ENCODE data around the gene CTNNA3. TPM values are rescaled to one million over a fixed set of nuclear protein-coding genes. Genes with fewer than 3 reads are reported as not detected.

CTNNA3 gene
- total and polyA plus RNA-seq, 5 donors from 2014 or later, result not detected

DNA sequence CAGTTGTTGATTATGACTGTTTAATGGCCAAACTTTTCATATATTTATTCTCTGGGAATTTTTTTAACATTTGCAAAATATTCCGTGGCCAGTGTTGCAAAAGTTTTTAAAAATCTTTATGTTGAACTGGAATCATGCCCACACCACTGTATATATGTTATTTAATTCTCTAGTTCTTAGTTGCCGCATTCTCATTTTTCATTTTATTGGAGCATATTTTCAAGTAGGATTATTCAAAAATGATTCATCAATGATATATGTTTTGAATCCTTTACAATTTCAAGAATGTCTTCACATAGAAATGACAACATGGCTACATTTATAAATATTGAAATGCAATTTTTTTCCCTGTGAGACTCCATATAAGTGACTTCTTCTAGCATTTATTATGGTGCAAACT is 958.8 kb downstream of the CTNNA3 start:
- Histone ChIP-seq H3K27ac (ENCODE audit: insufficient read depth, low read length, poor library complexity, severe bottlenecking) (no peak overlapping the region), H3K27me3 (ENCODE audit: control insufficient read depth, insufficient read depth, low read length) (no peaks in the 10 kb centered on the region), H3K4me1 (ENCODE audit: control insufficient read depth, insufficient read depth, low read length, poor library complexity, severe bottlenecking) (no peaks in the 10 kb centered on the region), H3K36me3 (ENCODE audit: control insufficient read depth, insufficient read depth, low read length) (no peaks in the 10 kb centered on the region), H3K4me3 (ENCODE audit: low read depth, low read length) (no peak overlapping the region), H3K9me3 (ENCODE audit: control insufficient read depth in 2 of 2, low read length in 2 of 2) (no peaks in the 10 kb centered on the region)
- ATAC-seq (ENCODE audit: low read depth in 2 of 2), result no peak
- Mint-ChIP-seq H3K4me3 (no peak overlapping the region), H3K9me3 (peaks cover 0 to 7% (median 1%) of the 10 kb centered on the region in 7 donors), H3K27me3 (no peaks in the 10 kb centered on the region), H3K4me1 (no peaks in the 10 kb centered on the region), H3K27ac (no peak overlapping the region), H3K36me3 (no peaks in the 10 kb centered on the region)
- no peak for DNase-seq

DNA sequence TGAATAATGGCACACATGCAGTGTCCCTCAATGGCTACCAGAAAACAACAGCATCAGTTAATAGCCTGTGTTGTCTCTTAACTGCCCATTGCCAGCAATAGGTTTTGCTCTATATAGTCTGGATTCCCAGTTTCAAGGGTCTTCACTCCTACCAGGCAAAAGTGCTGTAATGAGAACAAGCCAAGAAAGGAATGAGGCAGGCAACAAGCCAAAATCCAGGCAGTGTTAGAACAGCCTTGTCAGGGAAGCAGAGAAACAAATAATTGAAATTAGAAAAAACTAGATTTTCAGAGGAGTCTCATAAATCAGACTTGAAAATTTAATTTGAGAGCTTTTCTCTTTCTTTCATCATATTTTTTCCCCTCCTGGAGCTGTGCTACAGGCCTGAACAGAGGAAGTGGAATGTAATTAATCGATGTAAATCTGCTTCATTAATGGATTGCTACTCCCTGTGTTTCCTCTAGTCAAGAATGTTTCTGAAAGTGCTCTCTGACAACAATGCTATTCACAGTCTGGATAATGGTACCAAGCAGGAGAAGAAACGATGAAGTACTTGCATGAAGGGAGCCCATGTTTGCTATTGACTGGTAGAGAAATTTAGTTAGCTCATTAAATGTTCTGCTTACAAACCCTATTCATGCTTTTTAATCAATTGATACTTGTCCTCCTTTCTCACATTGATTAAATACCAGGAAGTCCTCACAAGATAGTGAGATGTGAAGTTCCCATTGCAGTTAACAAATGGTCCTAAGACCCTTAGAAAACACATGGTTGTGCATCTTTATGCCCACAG is 972.2 kb downstream of the CTNNA3 start:
- DNase-seq (no peak), ATAC-seq (ENCODE audit: low read depth in 2 of 2) (no peak)
- no peak overlapping the region for H3K4me3 ChIP-seq (ENCODE audit: low read depth, low read length)
- no peaks in the 10 kb centered on the region for H3K4me1 ChIP-seq (ENCODE audit: control insufficient read depth, insufficient read depth, low read length, poor library complexity, severe bottlenecking)
- no peaks in the 10 kb centered on the region for H3K4me1 Mint-ChIP-seq
- H3K27ac ChIP-seq (ENCODE audit: insufficient read depth, low read length, poor library complexity, severe bottlenecking), result no peak overlapping the region
- no peak overlapping the region for H3K27ac Mint-ChIP-seq
- peaks cover 0 to 6% of the 10 kb centered on the region in 2 experiments for H3K9me3 ChIP-seq (ENCODE audit: control insufficient read depth in 2 of 2, low read length in 2 of 2)
- no peaks in the 10 kb centered on the region for H3K27me3 ChIP-seq (ENCODE audit: control insufficient read depth, insufficient read depth, low read length)
- H3K36me3 ChIP-seq (ENCODE audit: control insufficient read depth, insufficient read depth, low read length), result no peaks in the 10 kb centered on the region
- peaks cover 0 to 6% (median 2%) of the 10 kb centered on the region in 7 donors for H3K9me3 Mint-ChIP-seq
- no peaks in the 10 kb centered on the region for H3K27me3 Mint-ChIP-seq
- no peaks in the 10 kb centered on the region for H3K36me3 Mint-ChIP-seq
- no peak overlapping the region for H3K4me3 Mint-ChIP-seq

DNA sequence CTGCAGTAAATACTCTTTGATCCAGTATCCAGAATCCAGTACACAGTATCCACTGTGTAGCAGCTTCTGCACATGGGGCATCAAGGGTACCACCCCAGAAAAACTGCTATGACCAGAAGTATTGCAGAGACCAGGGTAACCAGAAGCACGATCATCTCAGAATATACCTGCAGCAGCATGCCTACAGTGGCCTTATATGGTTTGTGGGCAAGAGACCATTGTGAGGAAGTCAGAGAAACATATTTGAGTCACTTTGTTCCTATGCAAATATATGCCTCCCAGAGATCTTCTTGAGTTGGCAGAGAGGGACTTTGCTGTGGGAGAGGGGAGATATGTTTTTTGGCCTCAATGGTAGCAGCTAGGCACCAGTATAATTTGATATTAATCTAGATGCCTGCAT is 976.5 kb downstream of the CTNNA3 start:
- no peaks in the 10 kb centered on the region for H3K36me3 Mint-ChIP-seq

GRCh38 chr10:66717231-66717981 is 978.6 kb downstream of the CTNNA3 start:
- no peaks in the 10 kb centered on the region for H3K4me1 Mint-ChIP-seq
- Histone ChIP-seq H3K4me3 (ENCODE audit: low read depth, low read length) (no peak overlapping the region), H3K27ac (ENCODE audit: insufficient read depth, low read length, poor library complexity, severe bottlenecking) (no peak overlapping the region), H3K4me1 (ENCODE audit: control insufficient read depth, insufficient read depth, low read length, poor library complexity, severe bottlenecking) (no peaks in the 10 kb centered on the region), H3K27me3 (ENCODE audit: control insufficient read depth, insufficient read depth, low read length) (no peaks in the 10 kb centered on the region), H3K9me3 (ENCODE audit: control insufficient read depth in 2 of 2, low read length in 2 of 2) (peaks cover 0 to 12% of the 10 kb centered on the region in 2 experiments), H3K36me3 (ENCODE audit: control insufficient read depth, insufficient read depth, low read length) (no peaks in the 10 kb centered on the region)
- no peaks in the 10 kb centered on the region for H3K36me3 Mint-ChIP-seq
- no peak for DNase-seq
- no peak overlapping the region for H3K27ac Mint-ChIP-seq
- peaks cover 0 to 9% (median 4%) of the 10 kb centered on the region in 7 donors for H3K9me3 Mint-ChIP-seq
- no peak overlapping the region for H3K4me3 Mint-ChIP-seq
- no peak for ATAC-seq (ENCODE audit: low read depth in 2 of 2)
- no peaks in the 10 kb centered on the region for H3K27me3 Mint-ChIP-seq

More for the DNA sequence above, 976.5 kb downstream of the CTNNA3 start:
- Histone ChIP-seq H3K27ac (ENCODE audit: insufficient read depth, low read length, poor library complexity, severe bottlenecking) (no peak overlapping the region), H3K36me3 (ENCODE audit: control insufficient read depth, insufficient read depth, low read length) (no peaks in the 10 kb centered on the region), H3K27me3 (ENCODE audit: control insufficient read depth, insufficient read depth, low read length) (no peaks in the 10 kb centered on the region), H3K9me3 (ENCODE audit: control insufficient read depth in 2 of 2, low read length in 2 of 2) (peaks cover 0 to 12% of the 10 kb centered on the region in 2 experiments), H3K4me3 (ENCODE audit: low read depth, low read length) (no peak overlapping the region), H3K4me1 (ENCODE audit: control insufficient read depth, insufficient read depth, low read length, poor library complexity, severe bottlenecking) (no peaks in the 10 kb centered on the region)
- DNase-seq (no peak), ATAC-seq (ENCODE audit: low read depth in 2 of 2) (no peak)
- no peaks in the 10 kb centered on the region for H3K27me3 Mint-ChIP-seq
- no peak overlapping the region for H3K27ac Mint-ChIP-seq
- H3K4me3 Mint-ChIP-seq, result no peak overlapping the region
- H3K4me1 Mint-ChIP-seq, result no peaks in the 10 kb centered on the region
- H3K9me3 Mint-ChIP-seq, result peaks cover 0 to 6% (median 1%) of the 10 kb centered on the region in 7 donors

GRCh38 chr10:66714741-66715140 is 981.3 kb downstream of the CTNNA3 start:
- Histone ChIP-seq H3K4me3 (ENCODE audit: low read depth, low read length) (no peak overlapping the region), H3K36me3 (ENCODE audit: control insufficient read depth, insufficient read depth, low read length) (no peaks in the 10 kb centered on the region), H3K9me3 (ENCODE audit: control insufficient read depth in 2 of 2, low read length in 2 of 2) (peaks cover 0 to 11% of the 10 kb centered on the region in 2 experiments), H3K4me1 (ENCODE audit: control insufficient read depth, insufficient read depth, low read length, poor library complexity, severe bottlenecking) (no peaks in the 10 kb centered on the region), H3K27ac (ENCODE audit: insufficient read depth, low read length, poor library complexity, severe bottlenecking) (no peak overlapping the region), H3K27me3 (ENCODE audit: control insufficient read depth, insufficient read depth, low read length) (no peaks in the 10 kb centered on the region)
- DNase-seq (no peak), ATAC-seq (ENCODE audit: low read depth in 2 of 2) (no peak)
- H3K27me3 Mint-ChIP-seq, result no peaks in the 10 kb centered on the region
- H3K27ac Mint-ChIP-seq, result no peak overlapping the region
- H3K4me3 Mint-ChIP-seq, result no peak overlapping the region
- H3K4me1 Mint-ChIP-seq, result no peaks in the 10 kb centered on the region
- peaks cover 0 to 10% (median 2%) of the 10 kb centered on the region in 7 donors for H3K9me3 Mint-ChIP-seq
- no peaks in the 10 kb centered on the region for H3K36me3 Mint-ChIP-seq

DNA sequence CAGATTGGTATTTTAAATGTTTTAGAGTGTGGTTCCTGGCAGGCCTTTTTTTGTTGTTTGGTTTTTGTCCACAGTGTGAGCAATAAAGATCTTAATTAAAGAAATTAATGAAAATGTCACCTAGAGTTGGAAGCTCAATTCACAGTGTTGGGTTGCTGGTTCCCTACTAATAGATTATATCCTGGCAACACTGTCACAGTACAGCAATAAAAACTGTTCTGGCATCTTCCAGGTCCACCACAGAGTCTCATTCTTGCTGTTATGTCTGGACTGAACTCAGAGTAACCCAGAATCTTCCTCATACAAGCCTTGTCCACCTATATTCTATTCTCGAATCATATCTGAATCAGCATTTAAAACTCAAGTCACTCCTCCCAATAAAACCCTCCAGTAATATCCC is 982.6 kb downstream of the CTNNA3 start:
- H3K36me3 Mint-ChIP-seq, result no peaks in the 10 kb centered on the region
- H3K4me1 ChIP-seq (ENCODE audit: control insufficient read depth, insufficient read depth, low read length, poor library complexity, severe bottlenecking), result no peaks in the 10 kb centered on the region
- no peaks in the 10 kb centered on the region for H3K27me3 ChIP-seq (ENCODE audit: control insufficient read depth, insufficient read depth, low read length)
- H3K27ac ChIP-seq (ENCODE audit: insufficient read depth, low read length, poor library complexity, severe bottlenecking), result no peak overlapping the region
- H3K9me3 Mint-ChIP-seq, result peaks cover 0 to 8% (median 2%) of the 10 kb centered on the region in 7 donors
- no peak overlapping the region for H3K4me3 Mint-ChIP-seq
- no peak overlapping the region for H3K4me3 ChIP-seq (ENCODE audit: low read depth, low read length)
- H3K27me3 Mint-ChIP-seq, result no peaks in the 10 kb centered on the region
- H3K9me3 ChIP-seq (ENCODE audit: control insufficient read depth in 2 of 2, low read length in 2 of 2), result peaks cover 0 to 6% of the 10 kb centered on the region in 2 experiments
- no peaks in the 10 kb centered on the region for H3K36me3 ChIP-seq (ENCODE audit: control insufficient read depth, insufficient read depth, low read length)
- H3K27ac Mint-ChIP-seq, result no peak overlapping the region
- no peaks in the 10 kb centered on the region for H3K4me1 Mint-ChIP-seq
- DNase-seq (no peak), ATAC-seq (ENCODE audit: low read depth in 2 of 2) (no peak)

GRCh38 chr10:66698069-66698468 is 997.9 kb downstream of the CTNNA3 start:
- H3K27ac ChIP-seq (ENCODE audit: insufficient read depth, low read length, poor library complexity, severe bottlenecking), result no peak overlapping the region
- ATAC-seq (ENCODE audit: low read depth in 2 of 2), result no peak
- H3K9me3 Mint-ChIP-seq, result peaks cover 0 to 5% (median under 1%) of the 10 kb centered on the region in 7 donors
- no peak for DNase-seq
- no peaks in the 10 kb centered on the region for H3K36me3 Mint-ChIP-seq
- no peaks in the 10 kb centered on the region for H3K4me1 ChIP-seq (ENCODE audit: control insufficient read depth, insufficient read depth, low read length, poor library complexity, severe bottlenecking)
- H3K27me3 Mint-ChIP-seq, result no peaks in the 10 kb centered on the region
- H3K4me1 Mint-ChIP-seq, result no peaks in the 10 kb centered on the region
- H3K4me3 ChIP-seq (ENCODE audit: low read depth, low read length), result no peak overlapping the region
- H3K27ac Mint-ChIP-seq, result no peak overlapping the region
- no peaks in the 10 kb centered on the region for H3K36me3 ChIP-seq (ENCODE audit: control insufficient read depth, insufficient read depth, low read length)
- H3K4me3 Mint-ChIP-seq, result no peak overlapping the region
- H3K27me3 ChIP-seq (ENCODE audit: control insufficient read depth, insufficient read depth, low read length), result no peaks in the 10 kb centered on the region
- H3K9me3 ChIP-seq (ENCODE audit: control insufficient read depth in 2 of 2, low read length in 2 of 2), result no peaks in the 10 kb centered on the region
